ENCODE measurements around the gene TMCC2.
"Not testable (repeated sequence)": the region's sequence is repeated elsewhere in the genome, so short reads cannot be mapped to it uniquely, and the experiment has no call there.

Gene TMCC2

GRCh38 chr1:205291596-205291995, 63.9 kb downstream of the TMCC2 start:
- TF ChIP-seq CTCF (conservative IDR thresholded peaks at IDR 0.05; ENCODE audit: low read depth, low read length) = no peak
- DNase-seq (ENCODE audit: low read depth) = no peak
- no peak overlapping the region for H3K4me3 ChIP-seq (ENCODE audit: low read length)

GRCh38 chr1:205293350-205294074, 65.8 kb downstream of the TMCC2 start:
- no peak for TF ChIP-seq CTCF (conservative IDR thresholded peaks at IDR 0.05; ENCODE audit: low read depth, low read length)
- H3K4me3 ChIP-seq (ENCODE audit: low read length) = no peak overlapping the region

GRCh38 chr1:205294175-205294917, 66.6 kb downstream of the TMCC2 start:
- no peak for TF ChIP-seq CTCF (conservative IDR thresholded peaks at IDR 0.05; ENCODE audit: low read depth, low read length)
- H3K4me3 ChIP-seq (ENCODE audit: low read length) = no peak overlapping the region
- no peak for DNase-seq (ENCODE audit: low read depth)

More at GRCh38 chr1:205293350-205294074, 65.8 kb downstream of the TMCC2 start:
- DNase-seq (ENCODE audit: low read depth) = no peak

- no peak for DNase-seq (ENCODE audit: low read depth)
- no peak for TF ChIP-seq CTCF (conservative IDR thresholded peaks at IDR 0.05; ENCODE audit: low read depth, low read length)
- H3K4me3 ChIP-seq (ENCODE audit: low read length) = no peak overlapping the region
These were observed 67.2 kb downstream of the TMCC2 start for GRCh38 chr1:205294934-205295333.

- DNase-seq (ENCODE audit: low read depth) = no peak
- TF ChIP-seq CTCF (conservative IDR thresholded peaks at IDR 0.05; ENCODE audit: low read depth, low read length) = no peak
- no peak overlapping the region for H3K4me3 ChIP-seq (ENCODE audit: low read length)
These were observed 68.4 kb downstream of the TMCC2 start for GRCh38 chr1:205296154-205296553.

GRCh38 chr1:205297546-205298177, 69.9 kb downstream of the TMCC2 start:
- not testable (repeated sequence) for H3K4me3 ChIP-seq (ENCODE audit: low read length)

GRCh38 chr1:205298191-205298994, 70.6 kb downstream of the TMCC2 start:
- TF ChIP-seq CTCF (conservative IDR thresholded peaks at IDR 0.05; ENCODE audit: low read depth, low read length) = no peak
- H3K4me3 ChIP-seq (ENCODE audit: low read length) = no peak overlapping the region
- DNase-seq (ENCODE audit: low read depth) = no peak

More at GRCh38 chr1:205297546-205298177, 69.9 kb downstream of the TMCC2 start:
- DNase-seq (ENCODE audit: low read depth) = not testable (repeated sequence)
